OCI-LY3 (cell line): ENCODE results near the gene FAM219B.
A peak's percentile ranks its signal among the peaks of the same experiment; 100 is the strongest.

Experiments
- H2AFZ ChIP-seq: fragments of 200-600, 300-600 bp; shearing (Covaris generic); 2 replicates; pipeline ENCODE4 v1.6.0; 2014; ENCODE audit warnings: antibody characterized with exemption, low read depth, low read length
- H3K27ac ChIP-seq: fragments of 200-600, 300-600 bp; sonication (generic); 2 replicates; pipeline ENCODE4 v1.5.1; 2014; ENCODE audit warnings: mild to moderate bottlenecking, low read length, moderate library complexity, mixed read lengths
- H3K27me3 ChIP-seq: fragments of 200-600, 300-600 bp; sonication (generic); 2 replicates; pipeline ENCODE4 v1.6.1; 2014; ENCODE audit warnings: low read depth, low read length, mixed read lengths
- H3K36me3 ChIP-seq: fragments of 200-600, 300-600 bp; sonication (generic); replicated peaks from 2 replicates; pipeline ENCODE3; 2014; ENCODE audit warnings: low read depth, low read length, mixed read lengths
- H3K4me1 ChIP-seq: fragments of 300-600, 200-600 bp; sonication (generic); 2 replicates; pipeline ENCODE4 v1.6.1; 2014; ENCODE audit warnings: low read length, mixed read lengths
- H3K4me2 ChIP-seq: fragments of 200-600, 300-600 bp; sonication (generic); 2 replicates; pipeline ENCODE4 v1.6.1; 2014; ENCODE audit warnings: low read length, mixed read lengths
- H3K4me3 ChIP-seq: fragments of 300-600, 200-600 bp; sonication (generic); 2 replicates; pipeline ENCODE4 v1.5.1; 2014; ENCODE audit warnings: antibody characterized with exemption, mild to moderate bottlenecking, low read length, moderate library complexity
- H3K79me2 ChIP-seq: fragments of 300-600, 200-600 bp; shearing (Covaris generic); 2 replicates; pipeline ENCODE4 v1.6.1; 2014; ENCODE audit warnings: mild to moderate bottlenecking, low read length, mixed read lengths
- H3K9ac ChIP-seq: fragments of 300-600, 200-600 bp; shearing (Covaris generic); 2 replicates; pipeline ENCODE4 v1.6.0; 2014; ENCODE audit warnings: mild to moderate bottlenecking, low read length, moderate library complexity
- H3K9me3 ChIP-seq: fragments of 200-600, 300-600 bp; shearing (Covaris generic); 2 replicates; pipeline ENCODE4 v1.6.1; 2014; ENCODE audit warnings: low read length, mixed read lengths; ENCODE audit not compliant: insufficient read depth
- H4K20me1 ChIP-seq: fragments of 200-600, 300-600 bp; sonication (generic); 2 replicates; pipeline ENCODE4 v1.6.1; 2016; ENCODE audit warnings: low read length, mixed read lengths; ENCODE audit not compliant: insufficient read depth
- EZH2phosphoT487 ChIP-seq: fragments of 200-600 bp; shearing (Covaris generic); IDR thresholded peaks from 2 replicates; pipeline ENCODE4 v1.6.1; 2018; ENCODE audit warnings: antibody characterized with exemption, mixed run types, low read depth
- TF ChIP-seq, protein P1 (sequence below): fragments of 200-600, 300-600 bp; sonication (generic); IDR thresholded peaks from 2 replicates; pipeline ENCODE4 v1.5.1; 2014; ENCODE audit warnings: antibody characterized with exemption, low read length, low read depth

FAM219B gene

DNA sequence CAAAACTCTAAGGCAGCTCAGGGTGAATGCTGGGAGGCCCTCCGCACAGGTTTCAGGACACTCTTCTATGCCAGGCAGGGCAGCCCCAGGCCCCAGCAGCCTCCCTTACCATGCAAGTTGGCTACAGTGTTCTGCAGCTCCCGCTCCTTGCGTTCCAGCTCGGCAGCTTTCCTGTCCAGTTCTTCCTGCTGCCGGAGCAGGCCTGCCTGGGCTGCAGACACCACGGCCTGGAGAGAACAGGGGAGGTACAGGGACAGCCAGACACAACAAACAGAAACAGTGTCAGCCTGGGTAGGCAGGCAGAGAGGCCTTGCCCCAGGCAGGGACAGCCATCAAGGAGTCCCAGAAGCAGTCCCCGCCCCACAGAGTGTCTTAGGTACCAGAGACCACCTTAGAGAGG is 54.7 kb downstream of the FAM219B start:
- H4K20me1 ChIP-seq = no peaks in the 10 kb centered on the region

GRCh38 chr15:74850393-74850792 is 56.3 kb downstream of the FAM219B start:
- Histone ChIP-seq H3K27me3 (no peaks in the 10 kb centered on the region), H3K4me3 (no peak overlapping the region), H3K4me1 (peaks cover 35% of the 10 kb centered on the region), H3K79me2 (peaks cover 31% of the 10 kb centered on the region), H3K27ac (no peak overlapping the region), H4K20me1 (no peaks in the 10 kb centered on the region), H2AFZ (no peak overlapping the region), H3K9ac (no peak overlapping the region), H3K4me2 (no peak overlapping the region), H3K9me3 (no peaks in the 10 kb centered on the region), H3K36me3 (peaks cover 60% of the 10 kb centered on the region)
- TF ChIP-seq, protein P1, sequence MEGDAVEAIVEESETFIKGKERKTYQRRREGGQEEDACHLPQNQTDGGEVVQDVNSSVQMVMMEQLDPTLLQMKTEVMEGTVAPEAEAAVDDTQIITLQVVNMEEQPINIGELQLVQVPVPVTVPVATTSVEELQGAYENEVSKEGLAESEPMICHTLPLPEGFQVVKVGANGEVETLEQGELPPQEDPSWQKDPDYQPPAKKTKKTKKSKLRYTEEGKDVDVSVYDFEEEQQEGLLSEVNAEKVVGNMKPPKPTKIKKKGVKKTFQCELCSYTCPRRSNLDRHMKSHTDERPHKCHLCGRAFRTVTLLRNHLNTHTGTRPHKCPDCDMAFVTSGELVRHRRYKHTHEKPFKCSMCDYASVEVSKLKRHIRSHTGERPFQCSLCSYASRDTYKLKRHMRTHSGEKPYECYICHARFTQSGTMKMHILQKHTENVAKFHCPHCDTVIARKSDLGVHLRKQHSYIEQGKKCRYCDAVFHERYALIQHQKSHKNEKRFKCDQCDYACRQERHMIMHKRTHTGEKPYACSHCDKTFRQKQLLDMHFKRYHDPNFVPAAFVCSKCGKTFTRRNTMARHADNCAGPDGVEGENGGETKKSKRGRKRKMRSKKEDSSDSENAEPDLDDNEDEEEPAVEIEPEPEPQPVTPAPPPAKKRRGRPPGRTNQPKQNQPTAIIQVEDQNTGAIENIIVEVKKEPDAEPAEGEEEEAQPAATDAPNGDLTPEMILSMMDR = no peak
- TF ChIP-seq EZH2phosphoT487 = no peak

More for the DNA sequence above, 54.7 kb downstream of the FAM219B start:
- TF ChIP-seq EZH2phosphoT487 = no peak
- TF ChIP-seq, protein P1 = no peak
- H3K9ac ChIP-seq = no peak overlapping the region
- peaks cover 46% of the 10 kb centered on the region for H3K79me2 ChIP-seq
- H2AFZ ChIP-seq = no peak overlapping the region
- H3K9me3 ChIP-seq = no peaks in the 10 kb centered on the region
- no peaks in the 10 kb centered on the region for H3K27me3 ChIP-seq
- H3K4me2 ChIP-seq = no peak overlapping the region
- H3K36me3 ChIP-seq = peaks cover 60% of the 10 kb centered on the region
- peaks cover 48% of the 10 kb centered on the region for H3K4me1 ChIP-seq
- 0 out of 2 replicates have a peak overlapping the region, but pooled peaks have one; percentile 83 for H3K27ac ChIP-seq
- no peak overlapping the region for H3K4me3 ChIP-seq
